Measurements from ENCODE around the gene ELK3.

The ELK3 gene

DNA sequence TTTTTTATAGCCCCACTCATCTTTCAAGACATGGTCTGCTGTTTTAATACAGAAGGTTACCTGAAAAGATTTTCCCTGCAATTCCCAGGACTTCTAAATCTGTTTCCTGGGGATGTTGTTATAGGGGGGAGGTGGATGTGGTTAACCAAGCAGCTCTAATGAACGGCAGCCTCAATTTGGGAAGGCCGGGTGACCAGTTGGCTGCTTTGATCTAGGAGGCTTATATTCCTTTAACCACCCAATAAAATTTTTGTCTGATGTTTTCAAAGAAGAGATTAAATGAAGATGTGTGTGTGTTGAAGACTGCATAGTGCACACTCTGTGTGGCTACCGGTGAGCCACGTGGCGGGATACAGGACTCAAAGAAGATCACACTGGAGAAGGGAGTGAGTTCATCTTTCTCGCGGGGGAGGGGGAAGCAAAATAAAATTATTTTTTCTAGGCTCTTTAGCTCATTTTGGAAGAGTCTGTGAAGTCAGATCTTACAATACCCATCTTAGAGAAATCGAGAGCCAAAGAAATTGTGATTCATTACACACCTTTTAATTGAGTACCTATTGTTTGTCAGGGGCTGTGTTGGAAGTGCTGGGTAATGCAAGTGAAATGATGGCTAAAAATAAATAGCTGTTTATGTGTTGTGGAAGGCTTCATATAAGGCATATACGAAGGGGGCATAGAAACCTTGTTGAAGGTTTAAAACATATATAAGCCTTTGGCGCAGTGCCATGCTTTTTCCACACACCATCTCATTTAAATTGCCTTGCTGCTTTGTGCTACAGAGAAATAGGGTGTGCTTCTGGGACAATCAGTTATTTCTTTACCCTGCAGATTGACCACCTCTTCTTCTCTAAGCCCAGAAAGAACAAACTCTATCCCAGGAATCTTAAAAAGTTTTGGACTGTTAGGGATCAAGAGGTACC is 18.5 kb downstream of the ELK3 start:
- no peak for DNase-seq (ENCODE audit: low read depth)

DNA sequence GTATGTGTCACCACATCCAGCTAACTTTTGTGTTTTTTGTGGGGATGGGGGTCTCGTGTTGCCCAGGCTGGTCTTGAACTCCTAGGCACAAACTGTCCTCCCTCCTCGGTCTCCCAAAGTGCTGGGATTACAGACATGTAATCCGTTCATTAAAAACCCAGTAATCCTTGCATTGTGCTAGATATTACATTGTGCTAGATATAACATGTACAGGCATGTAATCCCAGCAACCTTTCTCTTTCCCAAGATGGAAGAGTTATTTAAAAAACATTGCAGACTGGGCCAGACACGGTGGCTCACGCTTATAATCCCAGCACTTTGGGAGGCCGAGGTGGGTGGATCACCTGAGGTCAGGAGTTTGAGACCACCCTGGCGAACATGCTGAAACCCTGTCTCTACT is 19.7 kb downstream of the ELK3 start:
- DNase-seq (ENCODE audit: low read depth), result no peak

DNA sequence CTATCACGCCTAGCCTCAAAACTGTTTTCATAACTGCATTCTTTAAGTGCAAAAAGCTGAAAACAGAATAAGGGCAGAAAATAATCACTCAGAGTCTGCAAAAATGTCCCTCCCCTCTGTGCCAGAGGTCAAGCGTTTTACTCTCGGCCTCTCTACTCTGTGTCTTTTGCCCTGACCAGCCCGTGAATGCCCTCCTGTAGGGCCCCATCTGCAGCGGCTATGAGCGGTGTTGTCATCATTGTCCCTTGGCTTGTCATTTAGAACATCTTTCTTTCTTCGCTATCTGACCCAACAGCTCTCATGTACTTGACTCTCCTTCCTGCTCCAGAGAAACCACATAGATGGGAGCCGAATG is 21.7 kb downstream of the ELK3 start:
- no peak for DNase-seq (ENCODE audit: low read depth)

DNA sequence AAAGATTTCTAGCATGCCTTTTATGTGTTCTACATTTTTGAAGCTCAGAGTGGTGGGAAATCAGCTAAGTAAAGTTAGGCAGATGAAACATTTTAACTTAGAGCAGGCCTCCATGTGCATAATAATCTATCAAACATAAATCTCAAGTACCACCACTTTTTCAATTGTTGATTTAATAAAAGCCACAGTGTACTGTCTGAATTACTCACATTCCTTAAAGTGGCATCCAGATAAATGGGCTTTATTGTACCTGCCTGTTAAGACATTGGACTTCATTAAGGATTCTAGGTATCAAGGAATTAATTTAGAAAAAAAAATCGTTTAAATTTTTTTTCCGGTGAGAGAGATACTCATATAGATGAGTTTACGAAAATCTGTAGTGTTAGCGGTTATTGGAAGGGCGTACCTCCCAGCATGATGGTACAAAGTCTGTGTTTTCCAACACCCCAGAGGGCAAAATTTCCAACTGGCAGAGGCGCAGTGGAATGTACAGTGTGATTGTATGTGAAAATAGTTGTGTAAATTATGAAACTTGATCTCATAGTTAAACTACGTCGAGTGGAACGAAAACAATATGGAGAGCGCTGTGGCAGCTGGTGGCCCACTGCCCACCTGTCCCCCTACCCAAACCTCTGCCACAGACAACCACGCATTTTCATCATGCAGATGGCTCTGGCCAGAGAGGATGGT is 25.0 kb downstream of the ELK3 start:
- no peak for DNase-seq (ENCODE audit: low read depth)

DNA sequence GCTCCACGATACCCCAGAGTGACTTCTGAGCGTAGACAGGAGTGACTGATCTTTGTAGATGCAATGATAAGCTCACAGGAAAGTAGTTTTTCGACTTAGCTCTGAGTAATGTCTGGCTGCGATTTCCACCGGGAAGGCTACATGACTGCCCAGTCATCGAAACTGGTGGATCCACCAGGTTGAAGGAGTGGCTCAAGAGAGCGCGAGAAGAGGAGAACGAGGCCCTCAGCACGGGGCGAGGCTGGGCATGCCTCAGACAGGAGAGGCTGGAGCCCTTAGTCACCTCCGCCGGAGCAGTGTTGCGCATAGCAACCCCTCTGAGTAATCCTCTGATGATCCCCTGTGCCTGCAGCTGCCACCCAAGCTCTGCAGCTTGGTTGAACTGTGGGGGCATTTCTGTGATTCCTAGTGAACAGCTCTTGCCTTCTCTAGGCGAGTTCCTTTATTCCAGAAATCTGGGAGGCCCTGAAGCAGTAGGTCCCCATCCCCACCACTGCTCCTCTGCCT is 25.6 kb downstream of the ELK3 start:
- DNase-seq (ENCODE audit: low read depth), result peak; percentile 90

DNA sequence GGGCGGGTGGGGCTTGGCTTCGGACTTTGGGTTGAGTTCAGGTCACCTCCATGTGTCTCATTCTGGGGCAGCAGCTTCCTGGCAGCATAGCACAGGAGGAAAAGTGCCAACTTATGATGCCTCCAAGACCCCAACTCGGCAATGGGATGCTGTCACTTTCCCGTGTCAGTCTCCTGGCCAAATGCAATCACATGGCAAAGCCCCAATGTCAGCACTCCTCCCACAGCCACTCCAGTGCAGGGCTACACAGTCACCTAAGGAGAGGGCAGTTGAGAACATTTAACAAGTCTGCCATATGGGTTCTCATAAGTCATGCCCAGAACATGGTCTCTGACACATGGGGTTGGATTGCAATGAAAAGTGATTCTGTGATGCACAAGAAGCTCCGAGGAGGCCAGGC is 26.7 kb downstream of the ELK3 start:
- no peak for DNase-seq (ENCODE audit: low read depth)

DNA sequence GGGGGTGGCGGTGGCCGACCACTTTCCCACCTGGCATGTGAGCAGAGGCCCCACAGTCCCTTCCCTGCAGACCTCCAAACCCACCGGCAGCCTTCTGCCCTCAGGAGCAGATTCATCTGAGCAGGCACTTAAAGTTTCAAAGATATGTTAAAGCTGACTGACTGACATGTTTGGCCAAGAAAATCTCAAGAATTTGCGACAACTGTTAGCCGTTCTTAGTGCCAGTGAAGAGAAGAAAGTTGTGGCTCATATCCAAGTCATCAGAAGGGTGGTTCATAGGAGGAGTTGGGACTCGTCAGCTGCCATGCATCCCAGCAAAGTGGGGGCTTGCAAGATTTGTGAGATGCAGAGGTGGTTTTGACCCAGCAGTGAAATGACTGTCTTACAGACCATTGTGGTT is 27.2 kb downstream of the ELK3 start:
- no peak for DNase-seq (ENCODE audit: low read depth)

DNA sequence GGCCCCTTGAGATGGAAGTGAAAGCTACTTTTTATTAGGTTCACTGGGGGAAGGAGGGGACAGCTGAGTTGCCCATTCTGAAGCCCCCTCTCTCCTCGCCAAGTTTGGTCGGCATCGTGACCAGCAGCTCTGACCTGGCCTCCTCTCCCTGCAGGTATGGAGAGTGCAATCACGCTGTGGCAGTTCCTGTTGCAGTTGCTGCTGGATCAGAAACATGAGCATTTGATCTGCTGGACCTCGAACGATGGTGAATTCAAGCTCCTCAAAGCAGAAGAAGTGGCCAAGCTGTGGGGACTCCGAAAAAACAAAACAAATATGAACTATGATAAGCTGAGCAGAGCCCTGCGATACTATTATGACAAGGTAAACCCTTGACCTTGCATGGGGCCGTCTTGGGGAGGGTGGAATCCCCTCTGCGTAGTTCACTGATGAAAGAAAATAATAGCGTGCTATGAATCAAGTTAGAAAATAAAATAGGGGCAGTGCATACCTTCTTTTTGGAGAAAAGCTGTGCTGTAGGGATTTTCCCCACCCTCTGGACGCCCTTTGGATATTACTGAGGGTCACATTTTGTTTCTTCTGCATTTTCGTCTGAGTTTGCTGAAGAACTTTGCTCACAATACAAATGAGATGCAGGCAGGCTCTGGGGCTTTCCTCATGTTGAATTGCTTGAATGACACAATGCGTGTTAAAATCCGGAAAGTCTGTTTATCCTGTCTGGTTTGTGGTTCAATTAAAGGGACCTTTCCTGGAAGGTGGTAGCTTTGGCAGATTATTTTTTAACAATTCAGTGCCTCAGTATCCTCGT is 29.4 kb downstream of the ELK3 start:
- no peak for DNase-seq (ENCODE audit: low read depth)

DNA sequence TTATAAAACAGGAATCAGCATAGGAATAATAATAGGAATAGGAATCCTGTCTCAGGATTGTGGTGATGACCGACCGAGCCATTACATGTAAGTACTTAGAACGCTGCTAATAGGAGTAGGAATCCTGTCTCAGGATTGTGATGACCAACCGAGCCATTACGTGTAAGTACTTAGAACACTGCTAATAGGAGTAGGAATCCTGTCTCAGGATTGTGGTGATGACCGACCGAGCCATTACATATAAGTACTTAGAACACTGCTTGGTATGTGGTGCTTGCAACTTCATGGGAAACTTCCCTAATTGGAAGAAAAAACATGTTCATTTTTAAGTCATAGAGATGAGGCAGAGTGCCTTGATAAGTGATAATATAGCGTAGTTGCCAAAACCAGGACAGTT is 30.0 kb downstream of the ELK3 start:
- no peak for DNase-seq (ENCODE audit: low read depth)

DNA sequence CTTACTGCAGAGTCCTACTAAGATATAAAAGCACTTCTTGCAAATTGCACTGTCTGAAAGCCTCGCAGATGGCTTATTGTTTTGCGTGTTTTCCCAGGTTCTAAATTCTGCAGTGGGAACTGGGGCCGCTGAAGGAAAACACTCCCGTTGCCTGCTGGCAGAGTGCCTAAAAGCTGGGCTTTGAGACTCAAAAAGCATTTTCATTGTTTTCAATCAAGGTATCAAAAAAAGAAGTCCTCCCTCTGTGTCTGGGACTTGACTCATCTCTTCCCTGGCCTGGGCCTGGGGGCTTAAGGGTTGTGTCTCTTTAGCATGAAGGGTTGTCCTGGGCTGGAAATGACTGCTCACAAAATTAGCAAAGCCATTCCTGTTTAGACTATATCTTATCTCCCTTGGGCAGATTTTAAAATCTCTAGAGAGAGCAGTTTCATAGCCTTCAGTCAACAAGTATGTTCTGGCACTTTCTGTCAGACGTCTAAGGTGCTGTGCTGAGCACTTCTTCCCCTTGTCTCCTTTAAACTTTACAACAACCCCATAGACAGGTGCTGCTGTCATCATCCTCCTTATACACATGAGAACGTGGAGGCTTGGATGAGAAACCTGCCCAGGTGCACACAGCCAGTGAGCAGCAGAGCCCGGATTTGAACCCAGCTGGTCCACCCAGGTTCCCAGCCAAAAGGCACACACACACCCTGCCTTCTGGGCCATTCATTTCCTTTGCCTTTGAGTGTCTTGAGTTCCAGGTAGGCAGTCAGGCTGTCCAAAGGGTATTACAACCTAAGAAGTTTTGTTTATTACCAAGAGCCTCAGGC is 31.1 kb downstream of the ELK3 start:
- DNase-seq (ENCODE audit: low read depth), result no peak

DNA sequence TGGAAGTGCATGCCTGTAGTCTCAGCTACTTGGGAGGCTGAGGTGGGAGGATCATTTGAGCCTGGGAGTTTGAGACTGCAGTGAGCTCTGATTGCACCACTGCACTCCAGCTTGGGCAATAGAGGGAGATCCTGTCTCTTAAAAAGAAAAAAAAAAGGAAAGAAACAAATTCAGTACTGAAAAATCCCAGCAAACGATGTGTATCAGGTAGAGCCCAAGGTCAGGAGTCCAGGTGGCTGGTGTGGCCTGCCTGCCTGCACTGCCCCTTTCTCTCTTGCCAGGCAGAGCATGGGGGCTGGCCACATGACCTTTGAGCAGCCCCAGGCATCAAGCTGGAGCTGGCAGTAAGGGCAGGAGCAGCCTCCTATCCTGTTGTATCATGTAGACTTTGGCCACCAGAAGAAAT is 31.8 kb downstream of the ELK3 start:
- DNase-seq (ENCODE audit: low read depth), result no peak

DNA sequence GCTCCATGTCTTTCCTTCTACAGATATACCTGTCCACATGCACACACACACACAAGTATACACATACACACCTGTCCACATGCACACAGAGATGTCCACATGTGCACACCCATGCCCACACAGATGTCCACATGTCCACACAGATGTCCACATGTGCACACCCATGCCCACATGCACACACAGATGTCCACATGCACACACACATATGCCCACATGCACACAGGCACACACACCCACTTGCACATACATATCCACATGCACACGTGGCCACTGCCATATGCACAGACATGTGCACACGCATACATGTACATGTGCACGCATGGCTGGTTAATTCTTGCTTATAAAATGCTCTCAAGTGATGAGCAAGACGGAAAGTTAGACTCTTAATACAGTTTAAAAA is 32.2 kb downstream of the ELK3 start:
- no peak for DNase-seq (ENCODE audit: low read depth)

DNA sequence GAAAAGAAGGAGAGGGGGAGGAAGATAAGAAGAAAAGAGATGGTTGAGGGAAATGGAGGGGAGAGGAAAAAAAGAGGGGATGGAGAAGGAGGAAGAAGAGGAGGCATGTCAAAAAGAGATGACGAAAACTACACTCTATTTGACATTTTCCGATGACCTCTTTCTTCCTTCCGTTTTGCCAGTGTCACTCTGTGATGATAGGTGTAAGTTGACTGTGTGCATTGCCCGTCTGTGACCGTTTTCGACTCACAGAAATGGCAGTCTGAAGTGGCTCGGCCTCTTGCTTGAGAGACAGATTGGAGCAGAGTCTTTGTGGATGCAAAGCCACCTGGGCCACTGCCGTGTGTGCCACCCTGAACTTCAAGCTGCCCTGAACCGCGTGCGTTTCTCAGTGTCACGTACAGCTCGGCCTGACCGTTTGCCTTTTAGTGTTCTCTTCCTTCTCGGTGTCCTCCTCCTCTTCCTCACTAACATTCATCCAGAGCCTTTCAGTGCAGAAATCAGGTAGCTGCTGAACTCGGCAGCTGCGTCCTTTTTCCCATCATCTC is 32.7 kb downstream of the ELK3 start:
- DNase-seq (ENCODE audit: low read depth), result no peak

DNA sequence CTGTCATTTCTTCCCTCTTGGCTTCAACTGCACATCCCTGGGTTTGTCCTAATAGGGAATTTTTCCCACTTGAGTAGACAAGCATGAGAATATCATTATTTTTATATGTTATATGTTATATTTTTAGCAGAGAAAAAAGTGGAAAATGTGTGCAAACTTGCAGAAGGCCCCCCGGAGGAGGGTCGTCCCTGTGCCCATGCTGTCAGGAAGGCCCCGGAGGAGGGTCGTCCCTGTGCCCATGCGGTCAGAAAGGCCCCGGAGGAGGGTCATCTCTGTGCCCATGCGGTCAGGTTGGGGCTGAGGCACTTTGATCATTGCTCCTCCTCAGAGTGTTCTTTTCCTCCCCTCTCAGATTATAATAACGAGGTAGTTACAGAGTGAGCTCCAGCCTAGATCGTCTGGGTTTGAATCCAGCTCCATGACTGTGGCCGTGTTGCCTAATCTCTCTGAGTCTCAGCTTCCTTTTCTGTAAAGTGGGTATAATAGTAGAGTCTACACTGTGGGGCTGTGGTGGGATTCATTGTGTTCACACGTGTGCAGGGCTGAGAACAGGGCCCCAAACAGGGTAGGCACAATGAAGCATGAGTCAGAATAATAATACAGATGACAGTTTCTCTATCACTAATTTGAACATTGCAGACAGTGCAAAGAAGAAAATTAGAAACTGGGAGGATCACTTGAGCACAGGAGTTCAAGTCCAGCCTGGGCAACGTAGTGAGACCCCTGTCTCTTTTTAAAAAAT is 33.4 kb downstream of the ELK3 start:
- no peak for DNase-seq (ENCODE audit: low read depth)

DNA sequence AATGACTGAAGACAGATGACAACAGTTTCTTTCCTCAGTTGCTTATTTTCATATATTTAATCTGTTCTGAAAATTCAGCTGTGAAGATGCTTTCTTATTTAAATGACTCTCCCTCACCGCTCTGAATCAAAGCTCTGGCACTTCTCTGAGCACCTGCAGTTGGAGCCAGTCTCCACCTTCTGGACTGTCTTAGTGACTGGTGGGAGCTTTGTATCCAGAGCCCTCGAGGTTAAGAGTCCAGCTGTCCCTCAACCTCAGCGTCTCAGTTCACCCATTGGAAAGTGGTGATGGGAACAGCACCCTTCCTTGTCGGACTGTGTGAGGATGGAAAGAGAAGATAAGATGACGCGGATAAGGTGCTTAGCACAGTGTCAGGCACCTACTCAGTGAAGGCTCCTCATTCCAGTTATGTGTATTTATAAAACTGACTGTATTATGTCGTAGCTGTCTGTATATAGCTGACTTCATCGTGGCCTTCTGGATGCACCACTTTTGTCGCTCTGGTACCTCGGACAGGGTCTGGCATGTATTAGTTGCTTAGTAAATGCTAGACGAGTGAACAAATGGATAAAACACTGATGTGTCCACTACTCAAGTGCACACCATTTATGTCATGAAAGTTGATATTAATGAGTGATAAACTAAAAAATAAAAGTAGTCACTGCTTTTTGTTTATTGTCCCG is 34.5 kb downstream of the ELK3 start:
- no peak for DNase-seq (ENCODE audit: low read depth)

DNA sequence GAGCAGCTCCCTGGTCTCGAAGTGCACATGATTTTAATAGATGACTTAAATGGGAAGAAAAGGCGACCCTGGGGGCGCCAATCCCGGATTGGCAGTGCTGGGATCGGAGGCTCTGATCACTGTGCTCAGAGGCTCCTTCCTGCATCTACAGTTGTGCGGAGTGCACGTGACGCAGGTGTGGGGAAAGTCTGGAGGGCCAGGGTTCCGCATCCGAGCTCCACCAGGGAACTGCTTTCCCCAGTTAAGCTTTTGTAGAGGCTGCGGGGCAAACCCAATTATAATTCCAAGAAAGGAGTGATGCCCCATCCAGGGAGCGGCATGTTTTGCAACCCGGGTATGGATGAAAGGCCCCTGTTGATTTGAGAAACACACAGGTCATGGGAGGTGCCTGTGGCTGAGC is 36.5 kb downstream of the ELK3 start:
- DNase-seq (ENCODE audit: low read depth), result no peak

DNA sequence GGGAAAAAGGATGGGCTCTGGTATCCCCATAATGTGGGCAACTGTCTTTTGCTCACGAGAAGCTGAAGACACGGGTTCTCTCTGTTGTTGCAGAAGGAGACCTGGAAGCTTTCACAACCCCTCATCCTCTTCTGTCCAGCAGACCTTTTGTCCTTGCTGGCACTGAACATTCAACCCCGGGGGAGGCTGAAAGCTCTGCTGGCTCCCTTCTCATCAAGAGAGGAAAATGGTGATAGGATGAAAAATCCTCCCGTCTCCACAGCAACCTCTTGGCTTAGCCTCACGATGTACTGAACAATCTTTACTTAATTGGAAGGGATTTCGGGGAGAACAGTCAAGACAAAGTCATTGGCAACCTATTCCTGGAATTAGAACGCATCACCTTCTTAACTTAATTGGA is 39.0 kb downstream of the ELK3 start:
- DNase-seq (ENCODE audit: low read depth), result no peak

DNA sequence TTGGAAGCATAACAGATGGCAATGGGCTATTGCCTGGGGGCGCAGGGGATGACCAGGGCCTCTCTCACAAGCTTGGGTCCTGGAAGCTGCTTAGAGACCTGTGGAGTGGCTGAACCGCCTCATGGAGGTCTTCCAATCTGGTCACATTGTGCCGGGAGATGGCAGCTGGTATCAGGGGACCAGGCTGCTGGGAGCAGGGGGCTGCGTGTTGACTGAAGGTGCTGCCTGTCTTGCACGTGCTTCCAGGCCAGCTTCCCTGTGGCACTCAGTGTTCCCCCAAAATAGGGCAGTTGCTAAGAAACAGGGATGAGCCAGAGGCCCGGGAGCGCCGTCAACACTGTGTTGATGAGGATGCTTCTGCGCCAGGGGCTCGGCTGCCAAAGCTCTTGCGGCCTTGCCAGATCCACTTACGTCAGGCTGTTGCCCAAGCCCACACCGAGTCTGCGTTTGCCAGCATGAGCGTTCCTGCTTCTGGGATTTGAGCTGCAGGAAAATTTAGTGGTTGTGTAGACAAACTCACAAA is 39.8 kb downstream of the ELK3 start:
- peak; percentile 97 for DNase-seq (ENCODE audit: low read depth)

DNA sequence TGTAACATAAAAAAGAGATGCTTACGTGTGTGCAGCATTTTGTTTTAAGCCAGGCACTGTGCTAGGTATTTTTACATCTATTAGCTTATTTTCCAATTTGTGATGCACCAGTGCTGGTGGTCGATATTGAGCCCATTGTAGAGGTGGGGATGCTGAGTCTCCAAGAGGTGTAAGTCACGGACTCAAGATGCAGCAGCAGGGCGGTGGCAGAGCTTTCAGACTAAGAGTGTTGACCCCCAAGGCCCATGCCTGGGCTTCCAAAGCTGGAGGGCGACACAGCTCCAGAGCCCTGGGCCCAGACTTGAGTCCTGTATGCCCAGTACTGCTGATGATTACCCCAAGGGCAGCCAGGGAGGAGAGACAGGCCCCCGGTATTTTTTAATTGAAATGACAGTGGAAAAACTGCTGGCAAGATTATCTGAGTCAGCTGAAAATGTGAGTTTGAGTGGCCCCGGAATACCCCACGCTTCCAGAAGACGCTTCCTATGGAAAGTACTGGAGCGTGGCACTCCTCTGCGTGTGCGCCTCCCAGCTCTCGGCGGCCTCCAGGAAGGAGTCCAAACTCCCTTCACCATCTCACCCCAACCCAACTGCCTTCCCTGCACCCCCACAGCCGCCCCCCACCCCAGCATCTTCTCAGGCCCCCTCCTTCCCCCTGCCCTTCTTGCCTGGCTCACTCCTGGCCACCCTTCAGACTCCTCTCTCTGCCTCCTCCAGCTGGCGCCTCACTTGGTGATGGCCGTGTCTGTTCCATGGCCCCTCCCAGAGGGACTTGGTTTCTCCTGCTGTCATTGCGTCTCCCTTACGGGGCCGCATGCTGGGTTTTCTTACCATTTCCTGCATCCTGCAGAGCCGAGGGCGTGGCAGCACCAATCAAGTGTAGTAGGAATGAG is 40.7 kb downstream of the ELK3 start:
- no peak for DNase-seq (ENCODE audit: low read depth)
